HG03025 (cell line): ENCODE results near the gene PGAM5.

ENCODE experiments used
- ATAC-seq: cut with Tn5 transposase; IDR thresholded peaks from one replicate; pipeline ENCODE4 v1.9.1; 2021; ENCODE audit warnings: mild to moderate bottlenecking, moderate library complexity; ENCODE audit not compliant: unreplicated experiment, low FRiP score

The PGAM5 gene

DNA sequence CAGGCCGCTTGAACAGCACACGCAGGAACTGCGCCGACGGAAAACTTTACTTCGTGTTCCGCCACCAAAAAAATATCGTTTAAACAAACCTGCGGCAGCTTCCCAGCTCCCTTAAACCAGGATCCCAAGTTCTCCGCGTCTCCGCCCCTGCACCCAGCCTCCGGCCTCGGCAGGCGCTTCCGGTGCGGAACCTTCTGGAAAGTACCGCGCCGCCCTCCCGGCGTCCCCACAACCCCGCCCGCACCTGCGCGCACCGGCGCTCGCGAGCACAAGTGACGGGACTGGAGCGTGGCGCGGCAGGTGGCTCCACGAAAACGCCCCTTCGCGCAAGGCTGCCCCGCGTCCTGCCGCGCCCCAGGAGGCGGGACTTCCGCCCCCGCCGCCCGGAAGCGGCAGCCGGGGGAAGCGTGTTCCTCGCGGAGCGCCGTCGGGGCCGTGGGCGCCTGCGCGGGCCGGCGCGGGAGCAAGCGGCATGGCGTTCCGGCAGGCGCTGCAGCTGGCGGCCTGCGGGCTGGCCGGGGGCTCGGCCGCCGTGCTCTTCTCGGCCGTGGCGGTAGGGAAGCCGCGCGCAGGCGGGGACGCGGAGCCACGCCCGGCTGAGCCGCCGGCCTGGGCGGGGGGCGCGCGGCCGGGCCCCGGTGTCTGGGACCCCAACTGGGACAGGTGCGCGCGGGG, at the start of gene PGAM5:
PGAM5 (plus strand) TSS at position 438 of the 675 bp plus-strand sequence; CDS start at position 473, 35 bp downstream.
- ATAC-seq: peak; percentile 80

DNA sequence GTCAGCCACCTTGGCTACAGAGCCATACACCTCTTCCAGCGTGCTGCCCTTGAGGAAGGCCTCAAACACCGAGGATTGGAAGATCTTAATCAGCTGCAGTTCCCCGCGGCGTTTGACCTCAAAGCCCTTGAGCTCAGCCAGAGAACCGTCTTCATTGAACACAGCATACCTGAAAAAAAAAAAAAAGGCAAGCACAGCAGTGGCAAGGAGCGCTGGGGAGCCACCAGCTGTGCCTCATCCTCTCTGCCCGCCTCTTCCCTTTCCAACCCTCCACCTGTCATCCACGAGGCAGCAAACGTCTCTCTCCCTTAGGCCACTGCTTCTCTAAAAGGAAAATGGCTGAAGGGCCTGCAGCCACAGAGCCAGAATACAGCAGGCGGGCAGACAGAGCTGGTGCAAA, 49.6 kb upstream of the PGAM5 start:
- no peak for ATAC-seq

GRCh38 chr12:132661972-132662371, 48.7 kb upstream of the PGAM5 start:
- no peak for ATAC-seq

- ATAC-seq: no peak
These were observed 47.5 kb upstream of the PGAM5 start for GRCh38 chr12:132662901-132663755.

DNA sequence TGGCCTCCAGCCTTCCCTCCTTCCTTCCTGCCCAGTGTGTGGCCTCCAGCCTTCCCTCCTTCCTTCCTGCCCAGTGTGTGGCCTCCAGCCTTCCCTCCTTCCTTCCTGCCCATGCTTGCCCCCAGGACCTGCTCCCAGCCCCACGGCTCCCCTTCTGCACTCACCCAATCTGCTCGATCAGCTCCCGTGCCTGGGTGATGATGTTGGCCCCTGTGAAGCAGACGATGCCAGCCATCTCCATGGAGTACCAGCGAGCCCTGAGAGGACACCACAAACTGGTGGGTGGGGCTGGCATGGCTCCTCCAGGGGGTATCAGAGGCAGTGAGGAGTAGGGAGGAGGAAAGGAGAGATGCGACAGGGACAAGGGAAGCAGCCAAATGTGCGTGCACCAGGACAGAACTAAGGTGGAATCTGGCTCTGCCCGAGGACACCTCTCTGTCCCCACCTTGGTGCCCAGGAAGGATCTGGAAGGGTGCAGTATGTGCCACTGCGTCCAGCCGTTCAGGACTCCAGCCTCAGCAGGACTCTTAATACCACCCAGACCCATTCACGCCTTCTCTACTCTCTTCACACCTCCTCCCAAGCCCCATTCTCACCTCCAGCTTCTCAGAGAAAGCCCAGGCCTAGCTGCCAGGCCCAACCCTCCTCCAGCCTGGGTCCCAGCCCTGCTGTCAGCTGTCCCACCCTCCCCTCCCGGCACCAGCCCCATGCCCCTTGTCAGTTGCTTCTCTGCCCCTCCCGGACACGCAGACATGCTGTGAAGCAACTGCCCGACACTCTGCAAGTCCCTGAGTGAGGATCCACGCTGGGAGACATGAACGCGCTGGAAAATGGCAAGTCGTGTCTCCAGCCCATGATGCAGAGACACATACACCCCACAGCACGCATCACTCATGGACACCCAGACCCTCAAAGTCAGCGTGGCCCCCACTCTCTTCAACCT, 46.2 kb upstream of the PGAM5 start:
- no peak for ATAC-seq

DNA sequence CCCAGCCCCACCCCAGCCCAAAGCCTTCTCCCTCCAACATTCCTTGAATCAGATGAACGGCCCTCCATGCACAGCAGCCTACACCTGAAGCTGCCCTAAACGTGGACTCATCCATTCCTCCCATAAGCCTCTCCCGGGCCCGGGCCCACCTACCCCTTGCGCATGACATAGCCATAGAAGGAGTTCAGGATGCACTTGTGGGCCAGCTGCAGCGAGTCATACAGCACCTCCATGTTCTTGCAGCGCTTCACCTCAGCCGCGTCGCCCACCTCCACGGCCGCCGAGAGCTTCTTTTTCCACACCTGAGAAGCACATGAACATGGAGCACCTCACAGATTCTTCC, 45.5 kb upstream of the PGAM5 start:
- no peak for ATAC-seq

DNA sequence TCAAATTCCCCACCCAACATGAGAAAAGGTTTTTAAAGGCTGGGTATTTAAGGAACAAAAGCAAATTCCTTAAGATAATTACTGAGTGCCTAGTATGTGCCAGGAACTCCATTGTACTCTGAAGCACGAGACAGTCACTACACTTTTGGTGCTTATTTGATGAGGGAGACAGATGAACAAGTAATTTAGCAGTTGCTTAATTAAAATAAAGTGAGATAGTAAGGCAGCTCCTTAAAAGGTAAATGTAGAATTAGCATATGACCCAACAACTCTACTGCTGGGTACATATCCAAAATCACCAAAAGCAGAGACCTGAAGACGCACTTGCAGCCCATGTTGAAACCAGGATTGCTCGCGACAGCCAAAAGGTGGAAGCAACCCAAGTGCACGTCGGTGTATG, 44.8 kb upstream of the PGAM5 start:
- no peak for ATAC-seq

DNA sequence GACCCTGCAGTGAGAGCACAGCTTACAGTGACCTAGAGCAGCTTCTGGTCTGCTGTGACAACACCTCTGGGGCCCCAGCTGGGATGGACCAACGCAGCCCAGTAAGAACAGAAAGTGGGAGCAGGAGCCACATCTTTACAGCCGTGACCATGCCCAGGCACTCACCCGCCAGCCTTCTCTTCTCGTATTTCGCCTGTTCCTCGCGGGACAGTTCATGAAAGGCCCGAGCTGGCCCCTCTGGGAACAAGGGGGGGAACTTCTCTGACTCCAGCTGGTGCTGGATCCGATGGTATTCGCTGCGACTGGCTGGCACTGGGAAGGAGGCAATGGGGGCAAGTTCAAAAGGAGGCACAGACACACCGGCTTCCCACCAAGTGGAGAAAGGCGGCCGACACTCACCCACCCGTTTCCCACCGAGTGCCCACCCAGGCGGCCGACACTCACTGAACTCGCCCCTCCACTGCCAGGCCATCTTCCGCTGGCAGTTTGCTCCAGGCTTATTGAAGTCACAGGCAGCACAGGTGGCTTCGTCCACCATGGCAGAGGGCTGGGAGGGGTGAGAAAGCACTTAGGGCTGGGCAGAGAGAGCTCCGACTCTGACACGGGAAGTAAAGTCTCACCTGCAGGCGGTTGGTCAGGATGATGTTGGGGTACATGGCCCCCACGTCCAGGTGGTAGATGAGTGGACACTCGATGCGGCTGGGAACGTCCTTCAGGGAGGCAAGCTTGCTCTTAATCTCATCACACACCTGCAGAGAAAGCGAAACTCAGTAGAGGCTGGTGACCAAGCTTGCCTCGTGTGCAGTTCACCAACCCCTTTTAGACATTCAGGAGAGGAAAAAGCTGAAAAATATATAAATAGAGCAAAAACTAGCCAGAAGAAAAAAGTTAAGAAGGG, 42.2 kb upstream of the PGAM5 start:
- no peak for ATAC-seq

DNA sequence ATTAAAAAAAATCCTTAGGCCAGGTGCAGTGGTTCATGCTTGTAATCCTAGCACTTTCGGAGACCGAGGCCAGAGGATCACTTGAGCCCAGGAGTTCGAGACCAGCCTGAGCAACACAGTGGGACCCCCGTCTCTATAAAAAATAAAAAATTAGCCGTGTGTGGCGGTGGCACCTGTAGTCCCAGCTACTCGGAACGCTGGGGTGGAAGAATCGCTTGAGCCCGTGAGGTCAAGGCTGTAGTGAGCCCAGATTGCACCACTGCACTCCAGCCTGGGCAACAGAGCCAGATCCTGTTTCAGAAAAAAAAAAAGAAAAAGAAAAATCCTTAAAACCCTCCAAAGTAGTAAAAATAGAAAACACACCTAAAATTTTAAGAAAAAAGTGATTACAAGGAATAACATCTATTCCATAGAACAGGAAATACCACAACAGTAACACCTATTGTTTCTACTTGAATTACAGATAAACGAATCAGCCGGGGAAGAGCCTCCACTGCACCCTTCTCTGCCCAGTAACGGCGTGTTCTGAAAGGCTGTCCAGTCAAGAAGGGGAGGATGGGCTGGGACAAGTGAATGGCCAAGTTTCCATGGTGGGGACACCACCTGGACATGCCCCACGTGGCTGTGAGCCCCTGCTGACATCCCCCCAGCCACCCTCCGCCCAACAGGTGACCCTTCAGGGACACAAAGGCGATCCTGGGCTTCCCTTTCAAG, 41.3 kb upstream of the PGAM5 start:
- ATAC-seq: no peak

DNA sequence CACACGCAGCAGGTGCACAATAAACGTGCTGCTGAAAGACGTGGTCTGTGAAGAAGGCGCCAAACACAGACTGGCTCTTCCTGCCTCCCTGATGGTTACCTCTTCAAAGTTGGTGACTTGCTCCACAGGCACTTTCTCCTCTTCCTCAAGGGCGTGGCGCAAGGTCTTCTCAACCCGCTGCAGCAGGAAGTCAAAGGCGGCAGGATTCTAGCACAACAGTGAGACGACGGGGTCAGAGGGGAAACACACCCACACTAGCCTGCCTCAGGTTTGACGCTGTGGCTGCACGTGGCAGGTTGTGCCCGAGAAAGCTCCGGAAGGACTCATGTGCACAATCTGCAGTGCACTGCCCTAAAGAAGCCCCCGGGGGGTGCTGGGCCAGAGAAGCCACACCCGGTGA, 38.5 kb upstream of the PGAM5 start:
- no peak for ATAC-seq

- ATAC-seq: no peak
These were observed 38.0 kb upstream of the PGAM5 start for GRCh38 chr12:132672678-132673077.

- no peak for ATAC-seq
These were observed 37.1 kb upstream of the PGAM5 start for GRCh38 chr12:132673288-132674179.

- no peak for ATAC-seq
These were observed 36.1 kb upstream of the PGAM5 start for GRCh38 chr12:132674561-132674960.

- no peak for ATAC-seq
These were observed 34.7 kb upstream of the PGAM5 start for GRCh38 chr12:132675757-132676432.

DNA sequence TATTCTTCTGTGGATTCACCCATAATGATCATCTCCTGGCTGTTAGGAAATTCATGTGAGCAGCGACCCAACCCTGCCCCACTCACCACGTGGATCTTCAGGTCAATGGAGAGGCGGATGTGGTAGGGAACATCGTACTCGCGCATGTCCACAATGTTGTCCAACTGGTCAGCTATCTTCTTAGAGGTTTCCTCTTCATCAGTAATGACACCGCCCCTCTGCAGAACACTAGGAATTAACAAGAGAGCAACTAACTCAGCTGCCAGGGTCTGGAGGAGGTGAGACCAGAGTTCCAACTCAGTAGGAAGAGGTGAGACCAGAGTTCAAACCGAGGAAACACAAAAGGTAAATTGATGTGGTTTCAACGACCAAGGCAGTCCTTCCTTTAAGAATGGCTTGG, 33.1 kb upstream of the PGAM5 start:
- no peak for ATAC-seq

DNA sequence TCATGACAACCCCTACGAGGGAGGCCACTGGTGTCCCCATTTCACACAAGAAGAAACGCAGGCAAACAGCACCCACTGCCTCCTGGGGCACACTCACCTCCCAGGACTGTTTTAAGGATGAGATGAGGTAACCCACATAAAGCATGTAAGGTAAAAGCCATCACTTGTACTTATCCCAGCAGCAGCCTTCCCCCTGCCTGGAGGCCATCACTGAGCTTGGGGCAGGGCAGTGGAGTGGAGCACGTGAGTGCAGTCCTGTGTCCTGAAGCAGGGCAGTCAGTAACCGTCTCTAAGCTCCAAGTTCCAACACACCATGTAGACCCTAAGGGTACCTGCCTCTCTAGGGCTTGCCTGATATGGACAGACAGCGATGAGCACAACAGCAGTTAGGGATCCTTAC, 25.2 kb upstream of the PGAM5 start:
- no peak for ATAC-seq

- peak; percentile 23 for ATAC-seq
These were observed 23.8 kb upstream of the PGAM5 start for GRCh38 chr12:132686825-132687210.
